ENCODE data around the gene MRPL17. TPM values are rescaled to one million over a fixed set of nuclear protein-coding genes. Genes with fewer than 3 reads are reported as not detected.

The MRPL17 gene
- total and polyA plus RNA-seq, 2 of the 13 experiments (the other 11 are each of a cell fraction or from before 2014, with no cell fraction given), result 59.4 to 90.0 TPM

DNA sequence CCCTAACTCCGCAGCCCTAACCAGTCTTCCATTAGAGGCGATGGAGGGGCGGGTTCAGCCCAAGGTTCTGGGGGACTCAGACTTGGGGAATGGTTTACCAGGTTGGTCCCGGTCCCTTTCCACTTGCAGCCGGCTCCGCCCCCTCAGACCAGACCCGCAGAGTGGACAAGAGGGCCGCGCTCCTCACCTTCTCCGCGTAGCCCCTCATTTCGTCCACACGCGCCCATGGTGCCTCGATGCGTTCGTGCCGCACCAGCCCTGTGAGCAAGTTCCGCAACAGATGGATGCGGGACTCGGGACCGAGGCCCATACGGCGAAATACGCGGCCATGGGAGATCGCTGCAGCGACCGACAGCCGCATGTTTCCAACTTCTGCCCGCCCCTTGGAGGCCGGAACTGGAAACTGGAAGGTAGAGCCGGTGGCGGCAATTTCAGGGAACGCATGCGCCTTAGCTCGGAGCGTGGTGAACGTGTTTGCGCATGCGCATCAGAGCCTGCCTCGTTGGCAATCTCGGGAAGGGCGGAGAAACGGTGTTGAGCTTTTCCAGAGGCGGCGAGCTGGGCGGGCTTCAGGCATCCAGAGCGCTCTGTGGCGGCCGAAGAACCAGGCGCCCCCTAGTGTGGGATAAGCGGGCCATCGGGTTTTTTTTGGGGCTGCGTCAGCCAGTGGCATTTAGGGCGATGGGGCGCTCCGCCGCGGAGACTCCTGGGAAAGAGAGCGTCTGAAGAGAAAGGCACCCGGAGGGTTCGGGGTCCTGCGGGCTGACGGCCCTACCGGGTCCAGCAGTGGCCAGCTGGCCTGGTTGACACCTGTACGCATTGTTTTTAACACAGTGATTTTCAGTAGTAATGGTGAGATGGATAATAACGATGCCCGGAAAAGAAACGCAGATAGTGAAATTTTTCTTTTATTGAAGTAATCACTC lies at the start of gene MRPL17 (continued):
- TF ChIP-seq, protein P1, sequence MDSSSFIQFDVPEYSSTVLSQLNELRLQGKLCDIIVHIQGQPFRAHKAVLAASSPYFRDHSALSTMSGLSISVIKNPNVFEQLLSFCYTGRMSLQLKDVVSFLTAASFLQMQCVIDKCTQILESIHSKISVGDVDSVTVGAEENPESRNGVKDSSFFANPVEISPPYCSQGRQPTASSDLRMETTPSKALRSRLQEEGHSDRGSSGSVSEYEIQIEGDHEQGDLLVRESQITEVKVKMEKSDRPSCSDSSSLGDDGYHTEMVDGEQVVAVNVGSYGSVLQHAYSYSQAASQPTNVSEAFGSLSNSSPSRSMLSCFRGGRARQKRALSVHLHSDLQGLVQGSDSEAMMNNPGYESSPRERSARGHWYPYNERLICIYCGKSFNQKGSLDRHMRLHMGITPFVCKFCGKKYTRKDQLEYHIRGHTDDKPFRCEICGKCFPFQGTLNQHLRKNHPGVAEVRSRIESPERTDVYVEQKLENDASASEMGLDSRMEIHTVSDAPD (CRISPR knock-in tag; IDR thresholded peaks at IDR 0.05), result peak; percentile 62; the same call in 1 of the 2 replicates
- TF ChIP-seq, protein P2, sequence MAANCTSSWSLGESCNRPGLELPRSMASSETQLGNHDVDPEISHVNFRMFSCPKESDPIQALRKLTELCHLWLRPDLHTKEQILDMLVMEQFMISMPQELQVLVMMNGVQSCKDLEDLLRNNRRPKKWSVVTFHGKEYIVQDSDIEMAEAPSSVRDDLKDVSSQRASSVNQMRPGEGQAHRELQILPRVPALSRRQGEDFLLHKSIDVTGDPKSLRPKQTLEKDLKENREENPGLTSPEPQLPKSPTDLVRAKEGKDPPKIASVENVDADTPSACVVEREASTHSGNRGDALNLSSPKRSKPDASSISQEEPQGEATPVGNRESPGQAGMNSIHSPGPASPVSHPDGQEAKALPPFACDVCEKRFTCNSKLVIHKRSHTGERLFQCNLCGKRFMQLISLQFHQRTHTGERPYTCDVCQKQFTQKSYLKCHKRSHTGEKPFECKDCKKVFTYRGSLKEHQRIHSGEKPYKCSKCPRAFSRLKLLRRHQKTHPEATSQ (CRISPR knock-in tag; IDR thresholded peaks at IDR 0.05; ENCODE audit: borderline replicate concordance), result peak; percentile 87
- peak; percentile 97 for TF ChIP-seq ZFP90 (CRISPR knock-in tag; IDR thresholded peaks at IDR 0.05; ENCODE audit: borderline replicate concordance)
- peak; percentile 62; the same call in 1 of the 2 replicates for TF ChIP-seq ZNF296 (CRISPR knock-in tag; conservative IDR thresholded peaks at IDR 0.05)
- peak; percentile 54; the same call in 1 of the 2 replicates for TF ChIP-seq ZFP37 (CRISPR knock-in tag; IDR thresholded peaks at IDR 0.05; ENCODE audit: borderline replicate concordance)
- no peak for TF ChIP-seq ZNF33A (CRISPR knock-in tag; IDR thresholded peaks at IDR 0.05; ENCODE audit: borderline replicate concordance)
- TF ChIP-seq ZNF317 (CRISPR knock-in tag; IDR thresholded peaks at IDR 0.05), result peak; percentile 45; the same call in 1 of the 2 replicates
- TF ChIP-seq, protein P3, sequence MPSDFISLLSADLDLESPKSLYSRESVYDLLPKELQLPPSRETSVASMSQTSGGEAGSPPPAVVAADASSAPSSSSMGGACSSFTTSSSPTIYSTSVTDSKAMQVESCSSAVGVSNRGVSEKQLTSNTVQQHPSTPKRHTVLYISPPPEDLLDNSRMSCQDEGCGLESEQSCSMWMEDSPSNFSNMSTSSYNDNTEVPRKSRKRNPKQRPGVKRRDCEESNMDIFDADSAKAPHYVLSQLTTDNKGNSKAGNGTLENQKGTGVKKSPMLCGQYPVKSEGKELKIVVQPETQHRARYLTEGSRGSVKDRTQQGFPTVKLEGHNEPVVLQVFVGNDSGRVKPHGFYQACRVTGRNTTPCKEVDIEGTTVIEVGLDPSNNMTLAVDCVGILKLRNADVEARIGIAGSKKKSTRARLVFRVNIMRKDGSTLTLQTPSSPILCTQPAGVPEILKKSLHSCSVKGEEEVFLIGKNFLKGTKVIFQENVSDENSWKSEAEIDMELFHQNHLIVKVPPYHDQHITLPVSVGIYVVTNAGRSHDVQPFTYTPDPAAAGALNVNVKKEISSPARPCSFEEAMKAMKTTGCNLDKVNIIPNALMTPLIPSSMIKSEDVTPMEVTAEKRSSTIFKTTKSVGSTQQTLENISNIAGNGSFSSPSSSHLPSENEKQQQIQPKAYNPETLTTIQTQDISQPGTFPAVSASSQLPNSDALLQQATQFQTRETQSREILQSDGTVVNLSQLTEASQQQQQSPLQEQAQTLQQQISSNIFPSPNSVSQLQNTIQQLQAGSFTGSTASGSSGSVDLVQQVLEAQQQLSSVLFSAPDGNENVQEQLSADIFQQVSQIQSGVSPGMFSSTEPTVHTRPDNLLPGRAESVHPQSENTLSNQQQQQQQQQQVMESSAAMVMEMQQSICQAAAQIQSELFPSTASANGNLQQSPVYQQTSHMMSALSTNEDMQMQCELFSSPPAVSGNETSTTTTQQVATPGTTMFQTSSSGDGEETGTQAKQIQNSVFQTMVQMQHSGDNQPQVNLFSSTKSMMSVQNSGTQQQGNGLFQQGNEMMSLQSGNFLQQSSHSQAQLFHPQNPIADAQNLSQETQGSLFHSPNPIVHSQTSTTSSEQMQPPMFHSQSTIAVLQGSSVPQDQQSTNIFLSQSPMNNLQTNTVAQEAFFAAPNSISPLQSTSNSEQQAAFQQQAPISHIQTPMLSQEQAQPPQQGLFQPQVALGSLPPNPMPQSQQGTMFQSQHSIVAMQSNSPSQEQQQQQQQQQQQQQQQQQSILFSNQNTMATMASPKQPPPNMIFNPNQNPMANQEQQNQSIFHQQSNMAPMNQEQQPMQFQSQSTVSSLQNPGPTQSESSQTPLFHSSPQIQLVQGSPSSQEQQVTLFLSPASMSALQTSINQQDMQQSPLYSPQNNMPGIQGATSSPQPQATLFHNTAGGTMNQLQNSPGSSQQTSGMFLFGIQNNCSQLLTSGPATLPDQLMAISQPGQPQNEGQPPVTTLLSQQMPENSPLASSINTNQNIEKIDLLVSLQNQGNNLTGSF (CRISPR knock-in tag; IDR thresholded peaks at IDR 0.05), result peak; percentile 58
- TF ChIP-seq GTF2F1 (IDR thresholded peaks at IDR 0.05; ENCODE audit: low read length), result no peak
- no peak; the same call in 1 of the 2 replicates for TF ChIP-seq ZFP1 (CRISPR knock-in tag; IDR thresholded peaks at IDR 0.05)
- TF ChIP-seq, protein P4, sequence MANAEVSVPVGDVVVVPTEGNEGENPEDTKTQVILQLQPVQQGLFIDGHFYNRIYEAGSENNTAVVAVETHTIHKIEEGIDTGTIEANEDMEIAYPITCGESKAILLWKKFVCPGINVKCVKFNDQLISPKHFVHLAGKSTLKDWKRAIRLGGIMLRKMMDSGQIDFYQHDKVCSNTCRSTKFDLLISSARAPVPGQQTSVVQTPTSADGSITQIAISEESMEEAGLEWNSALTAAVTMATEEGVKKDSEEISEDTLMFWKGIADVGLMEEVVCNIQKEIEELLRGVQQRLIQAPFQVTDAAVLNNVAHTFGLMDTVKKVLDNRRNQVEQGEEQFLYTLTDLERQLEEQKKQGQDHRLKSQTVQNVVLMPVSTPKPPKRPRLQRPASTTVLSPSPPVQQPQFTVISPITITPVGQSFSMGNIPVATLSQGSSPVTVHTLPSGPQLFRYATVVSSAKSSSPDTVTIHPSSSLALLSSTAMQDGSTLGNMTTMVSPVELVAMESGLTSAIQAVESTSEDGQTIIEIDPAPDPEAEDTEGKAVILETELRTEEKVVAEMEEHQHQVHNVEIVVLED (CRISPR knock-in tag; IDR thresholded peaks at IDR 0.05; ENCODE audit: borderline replicate concordance), result peak; percentile 87
- TF ChIP-seq ZNF30 (CRISPR knock-in tag; IDR thresholded peaks at IDR 0.05), result peak; percentile 88; the same call in 1 of the 2 replicates
- no peak for TF ChIP-seq TBL1XR1 (IDR thresholded peaks at IDR 0.05; ENCODE audit: borderline replicate concordance, low read length, partially characterized antibody)
- TF ChIP-seq TFAP4 (IDR thresholded peaks at IDR 0.05; ENCODE audit: borderline replicate concordance, low read depth), result no peak; the same call in 1 of the 2 replicates
- peak; percentile 95 for TF ChIP-seq SALL1 (CRISPR knock-in tag; IDR thresholded peaks at IDR 0.05)
- TF ChIP-seq HDAC2 (CRISPR knock-in tag; IDR thresholded peaks at IDR 0.05), result peak; percentile 79; the same call in 1 of the 2 replicates
- TF ChIP-seq RELA (CRISPR knock-in tag; IDR thresholded peaks at IDR 0.05), result no peak; the same call in 1 of the 2 replicates

Measured in HepG2 (cell line).